CD4-positive, alpha-beta T cell (primary cell): ENCODE measurements around the gene SEMA5A. TPM values are rescaled to one million over a fixed set of nuclear protein-coding genes. Genes with fewer than 3 reads are reported as not detected.

Experiments used
- ATAC-seq: fragments of 200-7000 bp; cut with Tn5 transposase; one replicate; pipeline ENCODE4 v1.10.0; 2022; ENCODE audit warnings: mild to moderate bottlenecking; ENCODE audit not compliant: poor library complexity
- CTCF ChIA-PET: fragments of 350-600 bp; sonication (Branson Sonifier 250); formaldehyde crosslinking; loops from one replicate; lab custom pipeline; 2021; ENCODE audit warnings: antibody characterized with exemption, inconsistent platforms; lab: Charles Lee
- POLR2A ChIA-PET: fragments of 350-600 bp; sonication (Branson Sonifier 250); formaldehyde crosslinking; loops from one replicate; lab custom pipeline; 2021; ENCODE audit warnings: antibody characterized with exemption, inconsistent platforms; lab: Charles Lee
- DNase-seq, 14 experiments: peaks; one replicate each; pipeline ENCODE4 v3.0.0-alpha.2; 2013 to 2020; ENCODE audit warnings: mixed read lengths in 2 of 14
- H3K27ac ChIP-seq, 2 donors: one replicate each; pipeline versions ENCODE4 v1.5.1 to v1.7.0; 2013; ENCODE audit warnings: low read length in 2 of 2, low read depth in 1 of 2, mild to moderate bottlenecking in 1 of 2
- H3K27me3 ChIP-seq, 2 experiments: 1 replicate in 1 of 2; 2 replicates in 1 of 2; pipeline versions ENCODE4 v1.6.1 to v1.7.0; 2013; ENCODE audit warnings: low read length in 2 of 2, control low read depth in 1 of 2, mild to moderate bottlenecking in 1 of 2, moderate library complexity in 1 of 2; ENCODE audit not compliant: insufficient read depth in 2 of 2, control insufficient read depth in 1 of 2
- H3K36me3 ChIP-seq: one replicate; pipeline ENCODE4 v1.6.1; 2013; ENCODE audit warnings: low read length, control low read depth; ENCODE audit not compliant: insufficient read depth
- H3K4me1 ChIP-seq: one replicate; pipeline ENCODE4 v1.6.1; 2013; ENCODE audit warnings: low read length, control low read depth; ENCODE audit not compliant: insufficient read depth
- H3K4me3 ChIP-seq: one replicate; pipeline ENCODE4 v1.5.1; 2013; ENCODE audit warnings: mild to moderate bottlenecking, low read length, moderate library complexity
- H3K9me3 ChIP-seq, 2 experiments: 1 replicate in 1 of 2; 2 replicates in 1 of 2; pipeline versions ENCODE4 v1.6.1 to v1.7.0; 2013; ENCODE audit warnings: low read length in 2 of 2, mild to moderate bottlenecking in 2 of 2, control low read depth in 1 of 2, moderate library complexity in 1 of 2; ENCODE audit not compliant: control insufficient read depth in 1 of 2, insufficient read depth in 1 of 2
- H3K27ac Mint-ChIP-seq: one replicate; pipeline ENCODE4 v1.8.0; 2020; ENCODE audit warnings: mixed read lengths
- H3K27me3 Mint-ChIP-seq: one replicate; pipeline ENCODE4 v1.8.0; 2021; ENCODE audit warnings: mixed read lengths
- H3K36me3 Mint-ChIP-seq: one replicate; pipeline ENCODE4 v1.8.0; 2021; ENCODE audit warnings: low read depth, mixed read lengths
- H3K4me1 Mint-ChIP-seq: one replicate; pipeline ENCODE4 v1.8.0; 2021; ENCODE audit warnings: low read depth, mixed read lengths
- H3K4me3 Mint-ChIP-seq: one replicate; pipeline ENCODE4 v1.8.0; 2020; ENCODE audit warnings: mild to moderate bottlenecking, mixed read lengths
- H3K9me3 Mint-ChIP-seq: one replicate; pipeline ENCODE4 v1.8.0; 2020; ENCODE audit warnings: mixed read lengths
- intact Hi-C, 2 experiments: fragments of 100-400 bp; cut with DNase I in 1 of 2; cut with micrococcal nuclease in 1 of 2; formaldehyde crosslinking; loops; one replicate each; pipeline versions ENCODE4 v1.15.1 to v1.9.0; 2023 to 2025; cut with DNase I, micrococcal nuclease
- total RNA-seq, 174 experiments: library from RNA in 2 of 174; stranded (reverse) in 2 of 174; gene quantifications; one replicate each; pipeline ENCODE4 v1.2.3 and lab custom pipeline; 2021 to 2026
- TF ChIP-seq, protein P1 (sequence below): fragments of 200-600 bp; IDR thresholded peaks from one replicate; pipeline ENCODE4 v1.8.0; 2022; ENCODE audit warnings: antibody characterized with exemption, mild to moderate bottlenecking

SEMA5A gene
- total RNA-seq, 2 experiments from 2014 or later: 2.0 to 2.9 TPM

DNA sequence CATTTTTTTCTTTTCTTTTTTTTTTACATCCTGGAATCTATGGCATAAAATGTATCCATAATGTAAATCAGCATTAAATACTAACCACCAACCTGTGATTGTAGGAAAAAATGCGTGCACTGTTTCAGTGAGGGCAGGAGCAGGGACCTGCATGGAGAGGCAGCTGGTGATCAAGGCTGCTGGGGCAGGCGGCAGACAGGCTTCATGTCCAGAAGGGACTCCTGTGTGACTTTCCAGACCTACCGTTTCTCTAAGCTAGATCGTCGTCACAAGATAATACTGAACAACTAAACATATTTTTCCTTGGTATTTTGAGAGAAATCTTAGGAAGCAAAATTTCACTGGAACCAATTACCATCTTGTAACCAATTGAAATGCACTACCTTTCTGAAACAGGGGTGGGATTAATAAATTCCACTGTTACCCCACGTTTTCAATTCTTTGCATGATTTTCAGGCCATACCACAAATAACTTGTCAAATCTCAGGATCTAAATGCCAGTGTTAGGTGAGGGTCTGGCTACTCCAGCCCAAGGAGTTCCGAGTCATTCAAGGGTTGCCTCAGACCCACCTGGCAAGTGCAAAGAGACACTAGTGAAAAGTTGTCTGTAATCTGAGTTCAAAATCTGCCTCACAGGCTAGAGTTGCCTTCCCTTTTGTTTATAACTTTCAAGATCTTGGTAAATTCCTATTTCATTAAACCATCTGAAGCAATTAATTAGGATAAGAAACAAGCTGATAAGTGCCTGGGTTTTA, 198.2 kb downstream of the SEMA5A start:
- no peaks in the 10 kb centered on the region for H3K36me3 Mint-ChIP-seq
- no peak overlapping the region for H3K27ac ChIP-seq

DNA sequence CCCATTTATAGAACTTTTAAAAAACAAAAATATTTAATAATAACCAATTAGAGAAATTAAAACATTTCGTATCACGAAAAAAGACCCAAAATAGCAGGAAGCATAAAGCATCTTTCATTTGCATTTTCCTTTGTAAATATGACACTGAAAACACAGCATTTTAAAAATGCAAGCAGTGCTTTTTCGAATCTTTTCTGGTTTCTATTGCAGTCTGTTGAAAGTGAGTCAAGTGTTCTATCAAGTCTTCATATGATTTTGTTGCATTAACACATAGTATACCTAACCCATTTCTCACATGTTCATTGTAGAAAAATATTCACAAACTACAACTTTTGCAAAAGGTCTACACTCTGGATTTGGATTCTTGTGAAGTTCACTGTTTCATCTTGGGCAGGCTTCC, 198.8 kb downstream of the SEMA5A start:
- DNase-seq: no peak
- Mint-ChIP-seq H3K27me3 (no peaks in the 10 kb centered on the region), H3K9me3 (peaks cover 3% of the 10 kb centered on the region), H3K4me3 (no peak overlapping the region), H3K36me3 (no peaks in the 10 kb centered on the region), H3K4me1 (no peaks in the 10 kb centered on the region), H3K27ac (no peak overlapping the region)
- CTCF ChIA-PET: no interaction called here
- Histone ChIP-seq H3K9me3 (peaks cover 3 to 7% of the 10 kb centered on the region in 2 experiments), H3K4me3 (no peak overlapping the region), H3K27me3 (no peaks in the 10 kb centered on the region), H3K4me1 (no peaks in the 10 kb centered on the region), H3K27ac (no peak overlapping the region), H3K36me3 (no peaks in the 10 kb centered on the region)
- ATAC-seq: no peak
- intact Hi-C loops: no loop called here
- TF ChIP-seq, protein P1, sequence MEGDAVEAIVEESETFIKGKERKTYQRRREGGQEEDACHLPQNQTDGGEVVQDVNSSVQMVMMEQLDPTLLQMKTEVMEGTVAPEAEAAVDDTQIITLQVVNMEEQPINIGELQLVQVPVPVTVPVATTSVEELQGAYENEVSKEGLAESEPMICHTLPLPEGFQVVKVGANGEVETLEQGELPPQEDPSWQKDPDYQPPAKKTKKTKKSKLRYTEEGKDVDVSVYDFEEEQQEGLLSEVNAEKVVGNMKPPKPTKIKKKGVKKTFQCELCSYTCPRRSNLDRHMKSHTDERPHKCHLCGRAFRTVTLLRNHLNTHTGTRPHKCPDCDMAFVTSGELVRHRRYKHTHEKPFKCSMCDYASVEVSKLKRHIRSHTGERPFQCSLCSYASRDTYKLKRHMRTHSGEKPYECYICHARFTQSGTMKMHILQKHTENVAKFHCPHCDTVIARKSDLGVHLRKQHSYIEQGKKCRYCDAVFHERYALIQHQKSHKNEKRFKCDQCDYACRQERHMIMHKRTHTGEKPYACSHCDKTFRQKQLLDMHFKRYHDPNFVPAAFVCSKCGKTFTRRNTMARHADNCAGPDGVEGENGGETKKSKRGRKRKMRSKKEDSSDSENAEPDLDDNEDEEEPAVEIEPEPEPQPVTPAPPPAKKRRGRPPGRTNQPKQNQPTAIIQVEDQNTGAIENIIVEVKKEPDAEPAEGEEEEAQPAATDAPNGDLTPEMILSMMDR: no peak
- POLR2A ChIA-PET: no interaction called here

More for the DNA sequence above, 198.2 kb downstream of the SEMA5A start:
- peaks cover 3 to 7% of the 10 kb centered on the region in 2 experiments for H3K9me3 ChIP-seq
- TF ChIP-seq, protein P1: no peak
- H3K27me3 ChIP-seq: no peaks in the 10 kb centered on the region
- ChIA-PET POLR2A (no interaction called here), CTCF (no interaction called here)
- DNase-seq (no peak), ATAC-seq (no peak)
- Mint-ChIP-seq H3K27ac (no peak overlapping the region), H3K4me3 (no peak overlapping the region), H3K27me3 (no peaks in the 10 kb centered on the region), H3K9me3 (peaks cover 3% of the 10 kb centered on the region), H3K4me1 (no peaks in the 10 kb centered on the region)
- intact Hi-C loops: no loop called here
- no peaks in the 10 kb centered on the region for H3K4me1 ChIP-seq
- no peaks in the 10 kb centered on the region for H3K36me3 ChIP-seq
- no peak overlapping the region for H3K4me3 ChIP-seq

DNA sequence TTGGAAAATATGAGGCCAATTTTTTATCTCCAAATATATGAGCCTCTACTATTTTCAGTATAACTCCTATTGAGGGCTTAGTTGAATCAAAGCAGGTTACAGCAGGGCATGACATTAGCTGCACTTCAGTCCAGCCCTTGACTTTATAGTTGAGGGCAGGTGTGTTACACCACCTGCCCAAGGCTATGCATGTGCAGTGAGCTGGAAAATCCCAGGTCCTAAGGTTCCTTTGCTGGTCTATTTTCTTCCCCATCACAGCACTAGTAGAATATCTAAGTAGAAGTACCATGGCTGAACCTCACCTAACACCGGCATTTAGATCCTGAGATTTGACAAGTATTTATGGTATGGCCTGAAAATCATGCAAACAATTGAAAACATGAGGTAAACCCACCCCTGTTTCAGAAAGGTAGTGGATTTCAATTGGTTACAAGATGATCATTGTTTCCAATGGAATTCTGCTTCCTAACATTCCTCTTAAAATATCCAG, 201.1 kb downstream of the SEMA5A start:
- Histone ChIP-seq H3K9me3 (peaks cover 3 to 7% of the 10 kb centered on the region in 2 experiments), H3K4me3 (no peak overlapping the region), H3K27me3 (no peaks in the 10 kb centered on the region), H3K4me1 (no peaks in the 10 kb centered on the region), H3K36me3 (no peaks in the 10 kb centered on the region), H3K27ac (no peak overlapping the region)
- Mint-ChIP-seq H3K27me3 (no peaks in the 10 kb centered on the region), H3K4me1 (no peaks in the 10 kb centered on the region), H3K9me3 (no peaks in the 10 kb centered on the region), H3K4me3 (no peak overlapping the region), H3K36me3 (no peaks in the 10 kb centered on the region), H3K27ac (no peak overlapping the region)
- TF ChIP-seq, protein P1: no peak
- intact Hi-C loops: no loop called here
- DNase-seq (no peak), ATAC-seq (no peak)
- ChIA-PET POLR2A (no interaction called here), CTCF (no interaction called here)
